Endothelial cell (in vitro differentiated cells): Measurements from ENCODE around the gene PRKAG2. TPM values are rescaled to one million over a fixed set of nuclear protein-coding genes. Genes with fewer than 3 reads are reported as not detected.

Experiments
- DNase-seq: peaks from one replicate; pipeline ENCODE4 v3.0.0; 2021; ENCODE audit warnings: low spot score
- H3K27ac Mint-ChIP-seq: one replicate; pipeline ENCODE4 v1.8.0; 2021; ENCODE audit warnings: mixed read lengths, inconsistent platforms; ENCODE audit not compliant: unreplicated experiment
- H3K27me3 Mint-ChIP-seq: one replicate; pipeline ENCODE4 v1.8.0; 2021; ENCODE audit warnings: mild to moderate bottlenecking, moderate library complexity, mixed read lengths, inconsistent platforms; ENCODE audit not compliant: unreplicated experiment
- H3K36me3 Mint-ChIP-seq: one replicate; pipeline ENCODE4 v1.8.0; 2021; ENCODE audit warnings: mild to moderate bottlenecking, low read depth, mixed read lengths, inconsistent platforms; ENCODE audit not compliant: unreplicated experiment
- H3K4me1 Mint-ChIP-seq: one replicate; pipeline ENCODE4 v1.8.0; 2021; ENCODE audit warnings: mild to moderate bottlenecking, mixed read lengths, inconsistent platforms; ENCODE audit not compliant: unreplicated experiment
- H3K4me3 Mint-ChIP-seq: one replicate; pipeline ENCODE4 v1.8.0; 2021; ENCODE audit warnings: mild to moderate bottlenecking, mixed read lengths, inconsistent platforms; ENCODE audit not compliant: unreplicated experiment
- H3K9me3 Mint-ChIP-seq: one replicate; pipeline ENCODE4 v1.8.0; 2021; ENCODE audit warnings: mixed read lengths, inconsistent platforms; ENCODE audit not compliant: unreplicated experiment
- CTCF ChIP-seq: fragments of 200-600 bp; sonication (generic); IDR thresholded peaks from one replicate; pipeline ENCODE4 v1.5.0; 2021; ENCODE audit warnings: antibody characterized with exemption; ENCODE audit not compliant: unreplicated experiment
- total RNA-seq: library from RNA; stranded (reverse); fragmentation: NEBNext Ultra II Directional; extraction: Animal tissue kit (Norgen Biotek cat#: 25700); gene quantifications from one replicate; pipeline ENCODE4 v1.2.1, GENCODE V29; 2021; ENCODE audit not compliant: unreplicated experiment

The PRKAG2 gene
- total RNA-seq, 1 donor from 2014 or later, result 16.0 TPM

DNA sequence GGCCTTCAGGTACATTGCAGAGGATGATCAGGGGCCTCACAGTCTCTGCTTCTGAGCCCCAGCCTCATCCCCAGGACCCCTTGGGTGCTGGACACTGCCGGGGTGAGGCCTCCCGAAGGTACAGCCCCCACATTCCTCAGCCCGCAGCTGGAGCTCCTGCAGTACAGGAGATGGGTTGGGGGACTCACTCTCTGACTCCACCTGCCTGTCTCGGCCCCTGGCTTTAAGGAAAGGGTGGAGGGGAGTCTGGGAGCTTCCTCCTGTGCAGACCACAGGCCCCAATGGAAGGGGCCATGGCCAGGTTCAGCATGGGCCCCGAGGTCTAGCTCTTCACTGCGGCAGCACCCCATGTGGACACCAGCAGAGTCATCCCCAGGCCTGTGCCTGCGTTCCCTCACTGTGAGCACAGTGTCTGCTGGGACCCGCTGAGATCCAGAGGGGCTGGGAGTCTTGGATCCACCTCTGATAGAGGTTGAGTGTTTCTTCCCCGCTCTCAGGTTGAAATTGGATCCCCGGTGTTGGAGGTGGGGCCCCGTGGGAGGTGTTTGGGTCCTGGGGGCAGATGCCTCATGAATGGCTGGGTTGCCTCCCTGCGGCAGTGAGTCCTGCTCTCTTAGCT, 99.9 kb downstream of the PRKAG2 start:
- peaks cover 10% of the 10 kb centered on the region for H3K27me3 Mint-ChIP-seq
- H3K4me1 Mint-ChIP-seq, result peaks cover 10% of the 10 kb centered on the region
- no peak overlapping the region for H3K4me3 Mint-ChIP-seq
- H3K9me3 Mint-ChIP-seq, result peaks cover 8% of the 10 kb centered on the region
- no peak for DNase-seq
- H3K27ac Mint-ChIP-seq, result no peak overlapping the region
- peaks cover 4% of the 10 kb centered on the region for H3K36me3 Mint-ChIP-seq
- no peak for TF ChIP-seq CTCF

- peaks cover 10% of the 10 kb centered on the region for H3K27me3 Mint-ChIP-seq
- H3K27ac Mint-ChIP-seq, result no peak overlapping the region
These were observed 100.5 kb downstream of the PRKAG2 start for GRCh38 chr7:151776446-151776845.

DNA sequence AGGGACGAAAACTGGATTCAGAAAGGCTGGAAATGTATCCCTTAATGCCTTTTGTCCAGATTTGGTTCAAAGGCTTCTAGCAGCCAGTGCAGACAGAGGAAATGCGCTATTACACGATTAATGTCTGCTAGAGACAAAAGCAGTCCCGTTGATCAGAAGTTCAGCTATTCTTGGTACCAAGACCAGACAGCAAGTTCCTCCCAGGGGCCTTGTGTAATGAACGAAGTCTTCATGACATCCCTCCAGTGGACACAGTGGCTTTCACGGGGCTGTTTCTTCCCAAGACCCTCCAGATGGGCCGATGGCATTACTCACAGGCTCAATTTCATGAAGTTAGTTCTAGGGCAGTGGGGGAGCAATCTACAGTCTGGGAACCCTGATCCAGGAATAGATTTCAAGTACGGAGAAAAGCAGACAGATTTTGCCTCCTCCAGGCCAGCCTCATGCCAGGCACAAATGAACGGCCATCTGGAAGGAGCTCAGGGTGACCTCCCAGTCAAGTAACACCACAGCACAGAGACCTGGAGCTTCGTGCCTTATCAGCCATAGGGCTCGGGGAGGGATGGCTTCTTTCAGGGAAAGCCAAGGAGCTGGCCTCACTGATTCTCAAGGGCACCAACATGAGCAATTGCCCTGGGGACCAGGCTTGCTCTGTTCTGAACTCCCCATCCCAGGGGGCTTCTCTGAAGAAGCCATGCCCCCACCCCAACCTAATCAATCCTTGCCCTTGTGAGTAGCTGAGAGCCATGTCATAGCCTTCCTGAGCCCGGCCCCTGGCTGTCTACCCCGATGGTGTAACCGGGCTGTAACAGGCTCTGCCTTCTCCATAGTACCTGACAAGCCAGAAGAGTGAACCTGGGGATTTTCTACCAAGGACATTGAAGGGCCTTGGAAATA, 101.1 kb downstream of the PRKAG2 start:
- TF ChIP-seq CTCF, result no peak
- Mint-ChIP-seq H3K27ac (no peak overlapping the region), H3K4me1 (peaks cover 10% of the 10 kb centered on the region), H3K27me3 (peaks cover 10% of the 10 kb centered on the region), H3K4me3 (no peak overlapping the region), H3K9me3 (peaks cover 8% of the 10 kb centered on the region), H3K36me3 (peaks cover 4% of the 10 kb centered on the region)
- DNase-seq, result no peak

More at GRCh38 chr7:151776446-151776845, 100.5 kb downstream of the PRKAG2 start:
- Mint-ChIP-seq H3K9me3 (peaks cover 8% of the 10 kb centered on the region), H3K4me3 (no peak overlapping the region), H3K4me1 (peaks cover 10% of the 10 kb centered on the region), H3K36me3 (peaks cover 4% of the 10 kb centered on the region)
- DNase-seq, result no peak
- no peak for TF ChIP-seq CTCF

DNA sequence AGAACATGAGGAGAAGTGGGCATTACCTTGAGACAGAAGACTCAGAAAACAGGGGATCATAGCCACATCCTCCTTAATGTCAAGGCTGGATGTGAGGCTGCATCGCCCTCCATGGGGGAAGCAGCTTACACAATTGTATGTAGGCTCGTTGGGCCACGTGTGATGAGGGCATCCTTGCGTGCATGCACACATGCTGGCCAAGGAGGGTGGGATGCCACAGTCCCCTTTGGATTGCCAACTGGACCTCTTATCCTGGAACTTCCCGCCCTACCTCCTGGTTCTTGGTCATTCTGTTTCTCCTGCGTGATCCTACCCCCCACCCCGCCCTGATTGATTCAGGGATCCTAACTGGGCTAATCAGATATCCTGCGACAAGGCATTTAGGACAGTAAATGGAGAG, 102.0 kb downstream of the PRKAG2 start:
- no peak overlapping the region for H3K4me3 Mint-ChIP-seq
- H3K9me3 Mint-ChIP-seq, result peaks cover 8% of the 10 kb centered on the region
- TF ChIP-seq CTCF, result no peak
- peaks cover 4% of the 10 kb centered on the region for H3K36me3 Mint-ChIP-seq
- DNase-seq, result no peak
- peaks cover 5% of the 10 kb centered on the region for H3K4me1 Mint-ChIP-seq
- peaks cover 9% of the 10 kb centered on the region for H3K27me3 Mint-ChIP-seq
- no peak overlapping the region for H3K27ac Mint-ChIP-seq

DNA sequence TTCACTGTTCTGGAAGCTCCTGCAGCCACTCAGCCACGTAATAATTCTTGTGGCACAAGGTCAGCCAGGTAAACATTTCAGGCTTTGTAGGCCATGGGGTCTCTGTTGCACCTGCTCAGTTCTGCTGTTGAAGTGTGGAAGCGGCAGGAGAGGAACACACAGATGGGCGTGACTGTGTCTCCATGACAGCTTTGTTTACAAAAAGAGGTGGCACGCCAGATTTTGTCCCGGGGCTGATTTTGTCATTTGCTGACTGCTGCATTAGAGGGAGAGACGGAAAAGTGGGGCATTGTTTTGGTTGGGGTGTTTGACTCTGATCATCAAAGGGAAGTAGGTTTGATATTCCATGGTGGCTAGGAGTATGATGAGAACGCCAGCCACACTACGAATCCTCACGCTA, 103.1 kb downstream of the PRKAG2 start:
- TF ChIP-seq CTCF, result no peak
- Mint-ChIP-seq H3K27ac (no peak overlapping the region), H3K4me1 (no peaks in the 10 kb centered on the region), H3K36me3 (peaks cover 4% of the 10 kb centered on the region), H3K4me3 (no peak overlapping the region), H3K9me3 (peaks cover 8% of the 10 kb centered on the region), H3K27me3 (peaks cover 8% of the 10 kb centered on the region)
- DNase-seq, result no peak
